MM.1S (cell line): ENCODE data around the gene FAM219A.

Experiments
- CTCF ChIP-seq: fragments of 300-600 bp; sonication (generic); IDR thresholded peaks from 2 replicates; pipeline ENCODE4 v1.5.1; 2016; ENCODE audit warnings: antibody characterized with exemption, low read length, mixed read lengths
- EZH2 ChIP-seq: fragments of 300-600 bp; sonication (generic); optimal IDR thresholded peaks from 2 replicates; pipeline ENCODE3; 2017; ENCODE audit warnings: low read depth, mild to moderate bottlenecking, antibody characterized with exemption, low read length, mixed read lengths
- EZH2phosphoT487 ChIP-seq: fragments of 300-600 bp; sonication (generic); IDR thresholded peaks from 2 replicates; pipeline ENCODE4 v1.6.1; 2018; ENCODE audit warnings: antibody characterized with exemption, low read length

DNA sequence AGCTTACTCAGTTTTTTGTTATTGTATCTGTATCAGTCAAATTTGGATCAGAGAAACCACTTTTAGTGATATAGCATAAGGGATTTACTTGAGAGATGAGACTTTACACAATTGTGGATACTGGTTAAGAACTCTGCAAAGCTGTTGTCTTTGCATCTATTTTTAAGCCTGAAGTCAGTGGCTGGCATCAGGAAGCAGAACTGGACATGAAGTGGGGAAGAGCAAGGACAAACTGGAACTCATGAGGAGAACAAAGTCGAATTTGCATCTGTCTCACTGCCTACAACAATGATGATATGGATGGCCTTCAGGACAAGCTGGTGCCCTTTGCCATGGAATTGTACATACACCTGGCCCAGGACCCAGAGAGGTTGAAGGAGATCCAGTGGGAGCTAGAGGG, 65.9 kb downstream of the FAM219A start:
- TF ChIP-seq EZH2 (no peak), CTCF (no peak), EZH2phosphoT487 (no peak)
